KMS-11 (cell line): ENCODE results near the gene TRAK1.

ENCODE experiments used
- H2AFZ ChIP-seq: fragments of 200-600 bp; sonication (generic); 2 replicates; pipeline ENCODE4 v1.6.1; 2016; ENCODE audit warnings: antibody characterized with exemption, mixed run types, low read depth
- H3K27ac ChIP-seq: fragments of 200-600 bp; sonication (generic); 2 replicates; pipeline ENCODE4 v1.6.1; 2016; ENCODE audit warnings: mild to moderate bottlenecking, mixed run types
- H3K27me3 ChIP-seq: fragments of 200-600 bp; sonication (generic); 2 replicates; pipeline ENCODE4 v1.6.1; 2017; ENCODE audit warnings: mild to moderate bottlenecking, low read depth, mixed run types, moderate library complexity; ENCODE audit not compliant: insufficient read depth
- H3K36me3 ChIP-seq: fragments of 200-600 bp; sonication (generic); 2 replicates; pipeline ENCODE4 v1.6.1; 2017; ENCODE audit warnings: mild to moderate bottlenecking, mixed run types; ENCODE audit not compliant: insufficient read depth
- H3K4me1 ChIP-seq: fragments of 200-600 bp; sonication (generic); 2 replicates; pipeline ENCODE4 v1.6.1; 2016; ENCODE audit warnings: mild to moderate bottlenecking, low read depth, mixed run types; ENCODE audit not compliant: poor library complexity, severe bottlenecking
- H3K4me2 ChIP-seq: fragments of 200-600 bp; sonication (generic); 2 replicates; pipeline ENCODE4 v1.7.0; 2016; ENCODE audit warnings: mild to moderate bottlenecking, mixed run types
- H3K4me3 ChIP-seq: fragments of 200-600 bp; sonication (generic); IDR thresholded peaks from 2 replicates; pipeline ENCODE4 v1.6.1; 2017; ENCODE audit warnings: low read depth, low read length, mixed read lengths; ENCODE audit not compliant: insufficient read depth
- H3K79me2 ChIP-seq: fragments of 200-600 bp; sonication (generic); 2 replicates; pipeline ENCODE4 v1.6.1; 2016; ENCODE audit warnings: low read depth, mixed run types; ENCODE audit not compliant: insufficient read depth
- H3K9ac ChIP-seq: fragments of 200-600 bp; sonication (generic); 2 replicates; pipeline ENCODE4 v1.6.1; 2016; ENCODE audit warnings: mild to moderate bottlenecking, mixed run types
- H4K20me1 ChIP-seq: fragments of 200-600 bp; sonication (generic); 2 replicates; pipeline ENCODE4 v1.6.1; 2016; ENCODE audit warnings: mild to moderate bottlenecking, mixed run types; ENCODE audit not compliant: insufficient read depth
- TF ChIP-seq, protein P1 (sequence below): fragments of 200-600 bp; sonication (generic); conservative IDR thresholded peaks from 2 replicates; pipeline ENCODE4 v1.6.1; 2017; ENCODE audit warnings: low read depth, mild to moderate bottlenecking, antibody characterized with exemption, low read length, moderate library complexity, mixed read lengths

The TRAK1 gene

DNA sequence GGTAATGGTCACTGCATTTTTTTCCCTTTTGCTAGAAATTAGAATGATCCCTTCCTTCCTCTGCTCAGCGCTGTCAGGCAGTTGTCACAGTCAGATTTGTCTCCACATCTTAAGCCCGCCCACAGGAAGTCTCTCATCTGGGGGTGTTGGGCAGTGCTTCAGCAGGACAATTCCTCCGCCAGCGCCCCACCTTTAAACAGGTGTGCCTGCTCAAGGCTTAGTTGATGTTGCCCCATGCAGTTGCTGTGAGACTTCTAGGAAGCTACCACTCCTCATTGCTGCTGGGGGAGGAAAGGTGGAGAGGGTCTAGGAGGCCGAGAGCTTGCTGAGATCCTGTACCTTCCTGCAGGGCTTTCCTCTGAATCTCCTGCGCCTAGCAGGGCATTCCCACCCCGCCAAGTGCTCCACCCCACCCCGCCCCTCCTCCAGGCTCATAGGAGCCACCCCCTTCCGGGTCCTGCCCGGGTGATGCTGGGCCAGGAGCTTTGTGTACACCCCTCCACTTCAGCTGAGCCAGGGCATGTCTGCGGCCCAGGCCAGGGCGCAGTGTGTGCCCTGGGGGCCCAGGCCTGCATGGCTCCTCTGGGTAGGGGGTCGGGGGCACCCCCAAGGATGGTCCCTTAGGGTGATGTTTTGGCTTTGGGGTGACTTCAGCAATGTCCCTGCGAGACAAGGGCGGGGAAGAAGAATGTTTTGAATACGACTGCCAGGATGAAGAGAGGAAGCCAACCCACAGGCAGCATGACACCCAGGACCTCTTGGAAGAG is 68.7 kb downstream of the TRAK1 start:
- no peak overlapping the region for H2AFZ ChIP-seq
- no peak overlapping the region for H3K4me2 ChIP-seq
- no peaks in the 10 kb centered on the region for H4K20me1 ChIP-seq
- H3K36me3 ChIP-seq, result no peaks in the 10 kb centered on the region
- TF ChIP-seq, protein P1, sequence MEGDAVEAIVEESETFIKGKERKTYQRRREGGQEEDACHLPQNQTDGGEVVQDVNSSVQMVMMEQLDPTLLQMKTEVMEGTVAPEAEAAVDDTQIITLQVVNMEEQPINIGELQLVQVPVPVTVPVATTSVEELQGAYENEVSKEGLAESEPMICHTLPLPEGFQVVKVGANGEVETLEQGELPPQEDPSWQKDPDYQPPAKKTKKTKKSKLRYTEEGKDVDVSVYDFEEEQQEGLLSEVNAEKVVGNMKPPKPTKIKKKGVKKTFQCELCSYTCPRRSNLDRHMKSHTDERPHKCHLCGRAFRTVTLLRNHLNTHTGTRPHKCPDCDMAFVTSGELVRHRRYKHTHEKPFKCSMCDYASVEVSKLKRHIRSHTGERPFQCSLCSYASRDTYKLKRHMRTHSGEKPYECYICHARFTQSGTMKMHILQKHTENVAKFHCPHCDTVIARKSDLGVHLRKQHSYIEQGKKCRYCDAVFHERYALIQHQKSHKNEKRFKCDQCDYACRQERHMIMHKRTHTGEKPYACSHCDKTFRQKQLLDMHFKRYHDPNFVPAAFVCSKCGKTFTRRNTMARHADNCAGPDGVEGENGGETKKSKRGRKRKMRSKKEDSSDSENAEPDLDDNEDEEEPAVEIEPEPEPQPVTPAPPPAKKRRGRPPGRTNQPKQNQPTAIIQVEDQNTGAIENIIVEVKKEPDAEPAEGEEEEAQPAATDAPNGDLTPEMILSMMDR, result no peak
- no peak overlapping the region for H3K4me3 ChIP-seq
- H3K4me1 ChIP-seq, result no peaks in the 10 kb centered on the region
- no peak overlapping the region for H3K9ac ChIP-seq
- H3K79me2 ChIP-seq, result no peaks in the 10 kb centered on the region
- H3K27ac ChIP-seq, result no peak overlapping the region
- H3K27me3 ChIP-seq, result no peaks in the 10 kb centered on the region

DNA sequence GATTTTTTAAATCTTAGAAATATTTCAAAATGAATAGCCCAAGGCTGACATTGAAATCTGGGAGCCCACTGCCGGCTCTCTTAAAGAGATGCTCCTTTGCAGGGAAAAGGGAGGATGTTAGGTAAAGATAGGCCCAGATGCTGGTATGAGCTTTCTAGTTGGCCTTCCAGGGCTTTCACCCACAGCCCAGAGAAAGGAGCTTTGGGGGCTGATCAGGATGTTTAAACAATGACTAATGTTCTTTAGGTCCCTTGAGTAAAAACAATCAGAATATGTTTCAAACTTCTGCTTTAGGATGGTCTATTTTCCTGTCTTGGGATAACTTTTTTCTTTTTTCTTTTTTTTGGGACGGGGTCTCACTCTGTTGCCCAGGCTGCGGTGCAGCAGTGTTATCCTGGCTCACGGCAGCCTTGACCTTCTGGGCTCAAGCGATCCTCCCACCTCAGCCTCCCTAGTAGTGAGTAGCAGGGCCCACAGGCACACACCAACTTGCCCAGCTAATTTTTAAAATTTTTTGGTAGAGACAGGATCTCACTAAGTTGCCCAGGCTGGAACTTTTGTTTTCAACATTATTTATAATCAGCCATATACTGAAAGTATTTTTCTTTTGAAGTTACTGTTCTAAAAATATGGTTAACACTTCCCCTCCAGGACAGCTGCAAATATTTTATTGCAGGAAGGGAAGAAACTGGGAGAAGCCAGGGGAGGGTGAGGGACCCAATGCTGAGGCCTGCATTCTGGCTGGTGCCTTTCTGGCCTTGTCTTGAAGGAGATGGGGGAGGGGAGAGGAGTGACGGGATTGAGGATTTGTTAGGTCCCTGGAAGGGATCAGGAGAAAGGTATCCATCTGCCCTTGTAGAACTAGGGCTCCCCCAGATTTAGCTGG is 70.1 kb downstream of the TRAK1 start:
- Histone ChIP-seq H3K27me3 (no peaks in the 10 kb centered on the region), H3K9ac (no peak overlapping the region), H3K4me2 (no peak overlapping the region), H3K4me1 (no peaks in the 10 kb centered on the region), H2AFZ (no peak overlapping the region), H3K27ac (no peak overlapping the region), H4K20me1 (no peaks in the 10 kb centered on the region), H3K79me2 (no peaks in the 10 kb centered on the region), H3K36me3 (no peaks in the 10 kb centered on the region), H3K4me3 (no peak overlapping the region)
- TF ChIP-seq, protein P1, result no peak

DNA sequence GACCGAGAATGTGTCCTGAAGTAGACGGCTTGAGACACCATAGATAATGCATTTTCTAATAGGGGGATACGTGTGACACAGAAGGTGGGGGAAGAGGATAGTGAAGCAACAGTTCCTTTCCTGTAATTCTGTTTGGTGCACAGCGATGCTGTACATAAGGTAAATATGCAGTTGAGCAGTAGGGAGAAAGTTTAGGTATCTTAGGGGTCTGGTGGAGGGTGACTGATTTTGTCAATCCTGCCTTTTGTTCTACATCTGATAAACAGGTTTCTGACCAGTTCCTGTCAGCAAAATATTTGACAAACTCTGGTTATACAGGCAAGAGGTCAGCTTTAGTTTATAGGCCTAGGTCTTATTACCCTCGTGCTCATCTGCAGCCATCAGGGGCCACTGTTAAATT is 71.3 kb downstream of the TRAK1 start:
- TF ChIP-seq, protein P1, result no peak
- H3K9ac ChIP-seq, result no peak overlapping the region
- H3K4me1 ChIP-seq, result no peaks in the 10 kb centered on the region
- H3K27ac ChIP-seq, result no peak overlapping the region
- no peak overlapping the region for H3K4me2 ChIP-seq
- H3K36me3 ChIP-seq, result no peaks in the 10 kb centered on the region
- no peak overlapping the region for H3K4me3 ChIP-seq
- no peaks in the 10 kb centered on the region for H4K20me1 ChIP-seq
- H3K27me3 ChIP-seq, result no peaks in the 10 kb centered on the region
- H2AFZ ChIP-seq, result no peak overlapping the region
- no peaks in the 10 kb centered on the region for H3K79me2 ChIP-seq

DNA sequence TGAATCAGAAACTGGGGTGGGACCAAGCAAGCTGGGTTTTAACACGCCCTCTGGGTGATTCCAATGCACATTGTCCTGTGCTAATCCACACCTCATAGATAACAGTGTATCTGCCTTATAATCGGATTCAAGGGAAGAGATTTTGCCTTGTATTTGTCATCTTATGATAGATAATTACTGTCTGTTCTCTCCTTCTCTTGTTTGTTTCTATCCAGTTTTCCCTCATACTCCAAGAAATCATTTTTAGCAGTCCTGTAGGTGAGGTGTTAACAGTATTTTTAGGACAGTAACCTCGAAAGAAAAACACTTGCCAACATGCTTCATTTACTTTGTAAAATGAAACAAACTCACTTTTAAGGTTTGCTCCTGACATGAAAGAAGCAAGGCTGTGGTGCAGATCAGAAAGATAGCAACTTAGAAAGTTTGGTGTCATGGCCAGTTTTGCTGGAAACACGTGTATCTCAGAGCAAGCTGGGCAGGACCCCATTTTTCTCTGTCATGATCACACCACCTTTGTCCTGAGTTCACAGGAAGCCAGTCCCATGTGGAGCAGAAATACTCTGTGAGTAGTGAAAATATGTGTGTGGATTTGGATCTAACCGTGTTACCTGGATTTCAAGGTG is 72.6 kb downstream of the TRAK1 start:
- TF ChIP-seq, protein P1, result no peak
- no peak overlapping the region for H3K9ac ChIP-seq
- H4K20me1 ChIP-seq, result no peaks in the 10 kb centered on the region
- H3K4me3 ChIP-seq, result no peak overlapping the region
- H3K4me1 ChIP-seq, result no peaks in the 10 kb centered on the region
- H3K36me3 ChIP-seq, result no peaks in the 10 kb centered on the region
- no peak overlapping the region for H2AFZ ChIP-seq
- no peak overlapping the region for H3K4me2 ChIP-seq
- H3K79me2 ChIP-seq, result no peaks in the 10 kb centered on the region
- no peak overlapping the region for H3K27ac ChIP-seq
- no peaks in the 10 kb centered on the region for H3K27me3 ChIP-seq
